SK-N-SH (cell line): ENCODE results near the gene CD300C. TPM values are rescaled to one million over a fixed set of nuclear protein-coding genes. Genes with fewer than 3 reads are reported as not detected.

Source experiments
- CTCF ChIA-PET: fragments of 300-600, 350-600 bp; formaldehyde crosslinking; extraction: SDS; loops from one replicate; lab custom pipeline; 2021; lab: Yijun Ruan, JAX
- POLR2A ChIA-PET: fragments of 350-600 bp; sonication (Branson Sonifier 250); formaldehyde crosslinking; extraction: SDS; loops from one replicate; lab custom pipeline; 2020; ENCODE audit warnings: antibody characterized with exemption, inconsistent platforms; lab: Yijun Ruan, JAX
- DNase-seq: peaks from one replicate; pipeline ENCODE4 v3.0.0; 2012
- H2AFZ ChIP-seq: fragments of 200-600 bp; sonication (generic); 2 replicates; pipeline ENCODE4 v1.8.1; 2016; ENCODE audit warnings: antibody characterized with exemption, mild to moderate bottlenecking, low read depth
- H3F3A ChIP-seq: fragments of 200-600 bp; sonication (generic); replicated peaks from 2 replicates; pipeline ENCODE3; 2016; ENCODE audit warnings: antibody characterized with exemption, mild to moderate bottlenecking; ENCODE audit not compliant: insufficient read depth
- H3K27ac ChIP-seq, 2 experiments: fragments of 200-500 bp in 1 of 2; fragments of 200-600 bp in 1 of 2; sonication (Bioruptor generic) in 1 of 2; sonication (generic), shearing (Covaris generic) in 1 of 2; 2 replicates each; pipeline versions ENCODE4 v1.5.1 to v1.6.1; 2014 to 2016; ENCODE audit warnings: low read depth in 2 of 2, inconsistent platforms in 1 of 2, low read length in 1 of 2, mild to moderate bottlenecking in 1 of 2, mixed read lengths in 1 of 2
- H3K27me3 ChIP-seq: fragments of 200-600 bp; sonication (generic), shearing (Covaris generic); 2 replicates; pipeline ENCODE4 v1.6.1; 2016; ENCODE audit warnings: mixed run types; ENCODE audit not compliant: insufficient read depth
- H3K36me3 ChIP-seq, 2 experiments: fragments of 200-500 bp in 1 of 2; fragments of 200-600 bp in 1 of 2; sonication (Bioruptor generic) in 1 of 2; sonication (generic) in 1 of 2; replicated peaks in 1 of 2; 2 replicates each; pipeline versions ENCODE3 to v1.5.1; 2014 to 2016; ENCODE audit warnings: low read length in 1 of 2, mild to moderate bottlenecking in 1 of 2; ENCODE audit not compliant: insufficient read depth in 2 of 2, control insufficient read depth in 1 of 2
- H3K4me1 ChIP-seq, 2 experiments: fragments of 200-500 bp in 1 of 2; fragments of 200-600 bp in 1 of 2; sonication (Bioruptor generic) in 1 of 2; sonication (generic), shearing (Covaris generic) in 1 of 2; 2 replicates each; pipeline versions ENCODE4 v1.5.1 to v1.6.1; 2014 to 2016; ENCODE audit warnings: low read depth in 1 of 2, low read length in 1 of 2, mixed run types in 1 of 2; ENCODE audit not compliant: insufficient read depth in 2 of 2, control insufficient read depth in 1 of 2
- H3K4me2 ChIP-seq: fragments of 200-600 bp; sonication (generic), shearing (Covaris generic); 2 replicates; pipeline ENCODE4 v1.6.1; 2017; ENCODE audit warnings: mixed run types
- H3K4me3 ChIP-seq, 2 experiments: fragments of 200-500 bp in 1 of 2; fragments of 200-600 bp in 1 of 2; sonication (Bioruptor generic) in 1 of 2; sonication (generic), shearing (Covaris generic) in 1 of 2; 2 replicates each; pipeline versions ENCODE4 v1.5.1 to v1.8.1; 2014 to 2016; ENCODE audit warnings: low read depth in 2 of 2, inconsistent platforms in 1 of 2, low read length in 1 of 2, mild to moderate bottlenecking in 1 of 2, mixed read lengths in 1 of 2, moderate library complexity in 1 of 2
- H3K79me2 ChIP-seq: fragments of 200-600 bp; sonication (generic); 2 replicates; pipeline ENCODE4 v1.8.1; 2017; ENCODE audit warnings: mild to moderate bottlenecking; ENCODE audit not compliant: insufficient read depth
- H3K9ac ChIP-seq: fragments of 200-600 bp; sonication (generic); 2 replicates; pipeline ENCODE4 v1.6.1; 2017; ENCODE audit warnings: mixed run types
- H3K9me2 ChIP-seq: fragments of 200-600 bp; sonication (generic); 2 replicates; pipeline ENCODE4 v1.6.1; 2017; ENCODE audit warnings: mixed run types
- H3K9me3 ChIP-seq: fragments of 200-600 bp; sonication (generic); 2 replicates; pipeline ENCODE4 v1.6.1; 2017; ENCODE audit warnings: mixed run types, mild to moderate bottlenecking, moderate library complexity
- H4K20me1 ChIP-seq: fragments of 200-600 bp; sonication (generic); 2 replicates; pipeline ENCODE4 v1.6.1; 2017; ENCODE audit warnings: mild to moderate bottlenecking, mixed run types; ENCODE audit not compliant: insufficient read depth
- EP300 ChIP-seq, 2 experiments: IDR thresholded peaks; 2 replicates each; pipeline versions ENCODE4 v1.4.0 to v1.6.1; 2012; ENCODE audit warnings: borderline replicate concordance in 1 of 2, low read depth in 1 of 2, low read length in 1 of 2
- EZH2phosphoT487 ChIP-seq: fragments of 200-600 bp; sonication (generic); IDR thresholded peaks from 2 replicates; pipeline ENCODE4 v1.6.1; 2017; ENCODE audit warnings: low read depth, mixed run types, mild to moderate bottlenecking, antibody characterized with exemption, moderate library complexity, borderline replicate concordance
- FOSL2 ChIP-seq: IDR thresholded peaks from 2 replicates; pipeline ENCODE4 v1.4.0; 2012; ENCODE audit warnings: low read depth, mild to moderate bottlenecking, moderate library complexity, borderline replicate concordance
- FOXM1 ChIP-seq: IDR thresholded peaks from 2 replicates; pipeline ENCODE4 v1.4.0; 2012; ENCODE audit warnings: low read depth, mild to moderate bottlenecking
- GATA2 ChIP-seq: sonication (generic); formaldehyde crosslinking; IDR thresholded peaks from 2 replicates; pipeline ENCODE4 v1.5.0; 2020; ENCODE audit warnings: mild to moderate bottlenecking, missing genetic modification reagents
- JUND ChIP-seq: IDR thresholded peaks from 2 replicates; pipeline ENCODE4 v1.4.0; 2012
- POLR2AphosphoS5 ChIP-seq: IDR thresholded peaks from 2 replicates; pipeline ENCODE4 v1.6.1; 2012; ENCODE audit warnings: low read depth, low read length
- RAD21 ChIP-seq: IDR thresholded peaks from 2 replicates; pipeline ENCODE4 v1.6.1; 2012; ENCODE audit warnings: mild to moderate bottlenecking, low read length
- RFX5 ChIP-seq: IDR thresholded peaks from 2 replicates; pipeline ENCODE4 v1.6.1; 2012; ENCODE audit warnings: mild to moderate bottlenecking, improper control_type of control experiment, low read length
- RXRA ChIP-seq: IDR thresholded peaks from 2 replicates; pipeline ENCODE4 v1.4.0; 2012; ENCODE audit warnings: low read depth, mild to moderate bottlenecking, borderline replicate concordance
- SIN3A ChIP-seq: IDR thresholded peaks from 2 replicates; pipeline ENCODE4 v1.6.1; 2012; ENCODE audit warnings: low read depth, mild to moderate bottlenecking, low read length, moderate library complexity, borderline replicate concordance
- TAF1 ChIP-seq: IDR thresholded peaks from 2 replicates; pipeline ENCODE4 v1.6.1; 2012; ENCODE audit warnings: low read depth, mild to moderate bottlenecking, low read length, moderate library complexity, borderline replicate concordance
- TEAD4 ChIP-seq: IDR thresholded peaks from 2 replicates; pipeline ENCODE4 v1.4.0; 2012; ENCODE audit warnings: mild to moderate bottlenecking, borderline replicate concordance; ENCODE audit not compliant: insufficient read depth
- USF2 ChIP-seq: fragments of 150-350 bp; IDR thresholded peaks from 2 replicates; pipeline ENCODE4 v1.6.1; 2017; ENCODE audit warnings: antibody characterized with exemption, low read length, low read depth, borderline replicate concordance
- YY1 ChIP-seq: IDR thresholded peaks from 2 replicates; pipeline ENCODE4 v1.4.0; 2012; ENCODE audit warnings: low read depth, mild to moderate bottlenecking
- WGBS: methylation state at CpG from one replicate; pipeline ENCODE4 v1.1.6; 2017; ENCODE audit warnings: low lambda C conversion rate; 5-methylcytosine and 5-hydroxymethylcytosine counted together
- polyA plus RNA-seq, 3 experiments: library from polyadenylated mRNA; depleted of rRNA; stranded (reverse); fragments of >200 nt; gene quantifications; 2 replicates each; pipeline ENCODE4 v1.2.3, GENCODE V29; 2012
- TF ChIP-seq, protein P1 (sequence below): IDR thresholded peaks from 2 replicates; pipeline ENCODE4 v1.6.1; 2012; ENCODE audit warnings: mild to moderate bottlenecking, low read depth, low read length, moderate library complexity
- TF ChIP-seq, protein P2 (sequence below): IDR thresholded peaks from 2 replicates; pipeline ENCODE4 v1.4.0; 2012; ENCODE audit warnings: low read depth, borderline replicate concordance

Gene CD300C
- polyA plus RNA-seq, 1 of the 3 experiments (the other 2 are of a cell fraction), result not detected

DNA sequence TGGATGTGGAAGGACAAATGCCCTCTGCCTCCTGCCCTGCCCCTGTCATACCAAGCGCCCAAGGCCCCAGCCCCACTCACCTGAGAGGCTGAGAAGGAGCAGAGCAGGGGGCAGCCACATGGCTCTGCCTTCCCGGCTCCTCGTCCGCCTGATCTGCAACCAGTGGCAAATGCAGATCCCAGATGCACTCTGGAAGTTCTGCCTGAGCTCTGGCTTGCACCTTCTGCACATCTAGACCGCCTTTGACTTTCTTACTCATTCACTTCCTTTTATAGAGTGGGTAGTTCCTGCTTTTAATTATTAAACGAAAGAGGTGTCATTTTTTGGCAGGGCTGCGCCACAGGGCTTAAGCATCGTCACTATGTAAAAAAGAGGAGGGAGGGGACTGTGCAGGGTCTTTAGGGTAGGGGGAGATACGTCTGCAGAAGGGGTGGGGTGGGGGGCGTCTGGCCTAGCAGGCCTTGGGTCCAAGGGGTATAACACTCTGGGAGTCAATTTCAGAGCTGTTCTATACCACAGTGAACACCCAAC lies 14.6 kb downstream of the CD300C start, which contains the start of gene CD300LB:
Gene CD300LB (minus strand): TSS at position 245 of the 531 bp plus-strand sequence. CDS start 125 bp downstream, at position 120.
- no peak for DNase-seq
- ChIA-PET POLR2A (no interaction called here), CTCF (interaction anchor here (1.0 to 4.2 kb wide), 7 partner anchors 11 to 283 kb away, joined by 3 to 23 read pairs (median 8); partner anchors contain the start of gene CD300H)

More for the DNA sequence above, 14.6 kb downstream of the CD300C start, which contains the start of gene CD300LB:
- Histone ChIP-seq H4K20me1 (no peaks in the 10 kb centered on the region), H3K27me3 (no peaks in the 10 kb centered on the region), H3K9ac (no peak within 1 kb of the TSS), H3F3A (no peaks in the 10 kb centered on the region), H2AFZ (no peak within 1 kb of the TSS), H3K4me3 (no peak within 1 kb of the TSS), H3K27ac (no peak within 1 kb of the TSS), H3K9me3 (no peaks in the 10 kb centered on the region), H3K36me3 (no peaks in the 10 kb centered on the region), H3K79me2 (no peaks in the 10 kb centered on the region), H3K9me2 (no peaks in the 10 kb centered on the region), H3K4me2 (no peak within 1 kb of the TSS), H3K4me1 (no peaks in the 10 kb centered on the region)
- WGBS, result 30% methylated on average over 10 of the region's 10 CpGs
- TF ChIP-seq, protein P1, sequence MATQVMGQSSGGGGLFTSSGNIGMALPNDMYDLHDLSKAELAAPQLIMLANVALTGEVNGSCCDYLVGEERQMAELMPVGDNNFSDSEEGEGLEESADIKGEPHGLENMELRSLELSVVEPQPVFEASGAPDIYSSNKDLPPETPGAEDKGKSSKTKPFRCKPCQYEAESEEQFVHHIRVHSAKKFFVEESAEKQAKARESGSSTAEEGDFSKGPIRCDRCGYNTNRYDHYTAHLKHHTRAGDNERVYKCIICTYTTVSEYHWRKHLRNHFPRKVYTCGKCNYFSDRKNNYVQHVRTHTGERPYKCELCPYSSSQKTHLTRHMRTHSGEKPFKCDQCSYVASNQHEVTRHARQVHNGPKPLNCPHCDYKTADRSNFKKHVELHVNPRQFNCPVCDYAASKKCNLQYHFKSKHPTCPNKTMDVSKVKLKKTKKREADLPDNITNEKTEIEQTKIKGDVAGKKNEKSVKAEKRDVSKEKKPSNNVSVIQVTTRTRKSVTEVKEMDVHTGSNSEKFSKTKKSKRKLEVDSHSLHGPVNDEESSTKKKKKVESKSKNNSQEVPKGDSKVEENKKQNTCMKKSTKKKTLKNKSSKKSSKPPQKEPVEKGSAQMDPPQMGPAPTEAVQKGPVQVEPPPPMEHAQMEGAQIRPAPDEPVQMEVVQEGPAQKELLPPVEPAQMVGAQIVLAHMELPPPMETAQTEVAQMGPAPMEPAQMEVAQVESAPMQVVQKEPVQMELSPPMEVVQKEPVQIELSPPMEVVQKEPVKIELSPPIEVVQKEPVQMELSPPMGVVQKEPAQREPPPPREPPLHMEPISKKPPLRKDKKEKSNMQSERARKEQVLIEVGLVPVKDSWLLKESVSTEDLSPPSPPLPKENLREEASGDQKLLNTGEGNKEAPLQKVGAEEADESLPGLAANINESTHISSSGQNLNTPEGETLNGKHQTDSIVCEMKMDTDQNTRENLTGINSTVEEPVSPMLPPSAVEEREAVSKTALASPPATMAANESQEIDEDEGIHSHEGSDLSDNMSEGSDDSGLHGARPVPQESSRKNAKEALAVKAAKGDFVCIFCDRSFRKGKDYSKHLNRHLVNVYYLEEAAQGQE, result no peak
- TF ChIP-seq USF2 (no peak), YY1 (no peak), FOSL2 (no peak), RAD21 (no peak), FOXM1 (no peak), TAF1 (no peak), SIN3A (no peak), TEAD4 (no peak), POLR2AphosphoS5 (no peak), EP300 (IDR thresholded peaks at IDR 0.05; ENCODE audit: borderline replicate concordance in 1 of 2, low read depth in 1 of 2, low read length in 1 of 2) (no peak), GATA2 (CRISPR knock-in tag) (no peak), EZH2phosphoT487 (no peak), RFX5 (no peak), JUND (no peak), RXRA (no peak)
- TF ChIP-seq, protein P2, sequence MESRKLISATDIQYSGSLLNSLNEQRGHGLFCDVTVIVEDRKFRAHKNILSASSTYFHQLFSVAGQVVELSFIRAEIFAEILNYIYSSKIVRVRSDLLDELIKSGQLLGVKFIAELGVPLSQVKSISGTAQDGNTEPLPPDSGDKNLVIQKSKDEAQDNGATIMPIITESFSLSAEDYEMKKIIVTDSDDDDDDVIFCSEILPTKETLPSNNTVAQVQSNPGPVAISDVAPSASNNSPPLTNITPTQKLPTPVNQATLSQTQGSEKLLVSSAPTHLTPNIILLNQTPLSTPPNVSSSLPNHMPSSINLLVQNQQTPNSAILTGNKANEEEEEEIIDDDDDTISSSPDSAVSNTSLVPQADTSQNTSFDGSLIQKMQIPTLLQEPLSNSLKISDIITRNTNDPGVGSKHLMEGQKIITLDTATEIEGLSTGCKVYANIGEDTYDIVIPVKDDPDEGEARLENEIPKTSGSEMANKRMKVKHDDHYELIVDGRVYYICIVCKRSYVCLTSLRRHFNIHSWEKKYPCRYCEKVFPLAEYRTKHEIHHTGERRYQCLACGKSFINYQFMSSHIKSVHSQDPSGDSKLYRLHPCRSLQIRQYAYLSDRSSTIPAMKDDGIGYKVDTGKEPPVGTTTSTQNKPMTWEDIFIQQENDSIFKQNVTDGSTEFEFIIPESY, result no peak
